Uterus (tissue), 2 donors: ENCODE results near the gene UQCRC2.

Source experiments
- POLR2A ChIP-seq, 2 donors: fragments of 450-650 bp; IDR thresholded peaks; one replicate each; pipeline ENCODE4 v1.6.1; 2016; ENCODE audit warnings: antibody characterized with exemption in 2 of 2, mild to moderate bottlenecking in 1 of 2, moderate library complexity in 1 of 2
- TF ChIP-seq, protein P1 (sequence below), 4 experiments: fragments of 200-600 bp in 2 of 4; fragments of 450-650 bp in 2 of 4; sonication (generic) in 2 of 4; IDR thresholded peaks; one replicate each; pipeline ENCODE4 v1.5.1; 2016 to 2019; ENCODE audit warnings: antibody characterized with exemption in 4 of 4, mild to moderate bottlenecking in 2 of 4, moderate library complexity in 1 of 4

DNA sequence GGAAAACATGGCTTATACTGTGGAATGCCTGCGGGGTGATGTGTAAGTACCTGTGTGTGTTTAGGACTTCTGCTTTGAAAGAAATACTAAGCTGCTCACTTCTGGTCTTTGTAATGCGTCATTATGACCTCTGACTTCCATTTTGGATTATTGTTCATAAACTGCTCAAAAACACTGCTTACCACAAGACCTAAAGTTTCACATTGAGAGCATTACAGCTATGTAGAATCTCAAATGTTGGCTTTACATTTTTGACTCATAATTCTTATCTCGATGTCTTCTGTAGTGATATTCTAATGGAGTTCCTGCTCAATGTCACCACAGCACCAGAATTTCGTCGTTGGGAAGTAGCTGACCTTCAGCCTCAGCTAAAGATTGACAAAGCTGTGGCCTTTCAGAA lies 9.3 kb downstream of the UQCRC2 start:
- TF ChIP-seq, protein P1, sequence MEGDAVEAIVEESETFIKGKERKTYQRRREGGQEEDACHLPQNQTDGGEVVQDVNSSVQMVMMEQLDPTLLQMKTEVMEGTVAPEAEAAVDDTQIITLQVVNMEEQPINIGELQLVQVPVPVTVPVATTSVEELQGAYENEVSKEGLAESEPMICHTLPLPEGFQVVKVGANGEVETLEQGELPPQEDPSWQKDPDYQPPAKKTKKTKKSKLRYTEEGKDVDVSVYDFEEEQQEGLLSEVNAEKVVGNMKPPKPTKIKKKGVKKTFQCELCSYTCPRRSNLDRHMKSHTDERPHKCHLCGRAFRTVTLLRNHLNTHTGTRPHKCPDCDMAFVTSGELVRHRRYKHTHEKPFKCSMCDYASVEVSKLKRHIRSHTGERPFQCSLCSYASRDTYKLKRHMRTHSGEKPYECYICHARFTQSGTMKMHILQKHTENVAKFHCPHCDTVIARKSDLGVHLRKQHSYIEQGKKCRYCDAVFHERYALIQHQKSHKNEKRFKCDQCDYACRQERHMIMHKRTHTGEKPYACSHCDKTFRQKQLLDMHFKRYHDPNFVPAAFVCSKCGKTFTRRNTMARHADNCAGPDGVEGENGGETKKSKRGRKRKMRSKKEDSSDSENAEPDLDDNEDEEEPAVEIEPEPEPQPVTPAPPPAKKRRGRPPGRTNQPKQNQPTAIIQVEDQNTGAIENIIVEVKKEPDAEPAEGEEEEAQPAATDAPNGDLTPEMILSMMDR (IDR thresholded peaks at IDR 0.05), result no peak
- TF ChIP-seq POLR2A (IDR thresholded peaks at IDR 0.05), result no peak
